HEK293 (cell line): Measurements from ENCODE around the gene TM2D1.

Source experiments
- CTCF ChIP-seq: fragments of 450-650 bp; formaldehyde crosslinking; IDR thresholded peaks from 2 replicates; pipeline ENCODE4 v1.5.1; 2016; ENCODE audit warnings: missing biosample characterization, missing genetic modification characterization
- TCF7L2 ChIP-seq: IDR thresholded peaks from 2 replicates; pipeline ENCODE4 v1.6.1; 2011; ENCODE audit warnings: low read depth, mild to moderate bottlenecking, inconsistent platforms, low read length, moderate library complexity, borderline replicate concordance
- ZBTB21 ChIP-seq: fragments of 450-650 bp; formaldehyde crosslinking; IDR thresholded peaks from 2 replicates; pipeline ENCODE4 v1.5.1; 2017; ENCODE audit warnings: missing biosample characterization, missing genetic modification characterization
- ZNF274 ChIP-seq, 2 experiments: fragments of 200-500 bp in 1 of 2; fragments of 450-650 bp in 1 of 2; sonication (Bioruptor generic) in 1 of 2; formaldehyde crosslinking in 1 of 2; IDR thresholded peaks; 2 replicates each; pipeline versions ENCODE4 v1.5.1 to v1.6.1; 2014 to 2016; ENCODE audit warnings: borderline replicate concordance in 1 of 2, inconsistent platforms in 1 of 2, low read length in 1 of 2, missing biosample characterization in 1 of 2, missing genetic modification characterization in 1 of 2
- ZNF629 ChIP-seq: fragments of 450-650 bp; formaldehyde crosslinking; IDR thresholded peaks from 2 replicates; pipeline ENCODE4 v1.5.1; 2017; ENCODE audit warnings: missing biosample characterization, missing genetic modification characterization
- ZNF701 ChIP-seq: fragments of 450-650 bp; formaldehyde crosslinking; IDR thresholded peaks from 2 replicates; pipeline ENCODE4 v1.5.1; 2016; ENCODE audit warnings: missing biosample characterization, missing genetic modification characterization

GRCh38 chr1:61635557-61635956 is 89.4 kb downstream of the TM2D1 start:
- TF ChIP-seq ZBTB21 (tag by site-specific recombination) (no peak), TCF7L2 (no peak), CTCF (tag by site-specific recombination) (no peak), ZNF701 (no peak), ZNF274 (IDR thresholded peaks at IDR 0.05; ENCODE audit: low read length) (no peak), ZNF274 (tag by site-specific recombination; IDR thresholded peaks at IDR 0.05; ENCODE audit: borderline replicate concordance) (no peak), ZNF629 (tag by site-specific recombination) (no peak)
